SK-N-SH (cell line): ENCODE results near the gene CES3.

Source experiments
- MEF2A ChIP-seq: IDR thresholded peaks from 2 replicates; pipeline ENCODE4 v1.4.0; 2012; ENCODE audit warnings: low read depth, borderline replicate concordance
- YY1 ChIP-seq: IDR thresholded peaks from 2 replicates; pipeline ENCODE4 v1.4.0; 2012; ENCODE audit warnings: low read depth, mild to moderate bottlenecking
- TF ChIP-seq, protein P1 (sequence below): IDR thresholded peaks from 2 replicates; pipeline ENCODE4 v1.4.0; 2012; ENCODE audit warnings: low read depth
- TF ChIP-seq, protein P2 (sequence below): fragments of 200-600 bp; sonication (generic); IDR thresholded peaks from 2 replicates; pipeline ENCODE4 v1.6.1; 2017; ENCODE audit warnings: antibody characterized with exemption, mild to moderate bottlenecking, moderate library complexity

DNA sequence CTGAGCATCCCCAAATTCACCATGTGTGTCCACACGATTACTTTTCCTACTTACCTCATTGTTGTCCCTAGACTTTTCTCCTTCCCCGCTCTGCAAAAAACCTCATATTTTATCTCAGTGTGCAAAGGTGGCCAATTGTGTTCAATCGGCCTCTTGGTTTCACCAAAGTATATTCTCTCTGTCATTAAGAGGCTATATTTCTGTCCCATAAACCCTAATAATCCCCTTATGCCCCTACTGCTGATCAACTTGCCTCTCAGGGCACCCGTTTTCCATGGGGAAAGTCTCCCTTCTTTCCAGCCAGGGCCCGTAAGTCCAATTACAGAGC, 14.1 kb upstream of the CES3 start:
- TF ChIP-seq, protein P1, sequence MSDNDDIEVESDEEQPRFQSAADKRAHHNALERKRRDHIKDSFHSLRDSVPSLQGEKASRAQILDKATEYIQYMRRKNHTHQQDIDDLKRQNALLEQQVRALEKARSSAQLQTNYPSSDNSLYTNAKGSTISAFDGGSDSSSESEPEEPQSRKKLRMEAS: no peak
- TF ChIP-seq, protein P2, sequence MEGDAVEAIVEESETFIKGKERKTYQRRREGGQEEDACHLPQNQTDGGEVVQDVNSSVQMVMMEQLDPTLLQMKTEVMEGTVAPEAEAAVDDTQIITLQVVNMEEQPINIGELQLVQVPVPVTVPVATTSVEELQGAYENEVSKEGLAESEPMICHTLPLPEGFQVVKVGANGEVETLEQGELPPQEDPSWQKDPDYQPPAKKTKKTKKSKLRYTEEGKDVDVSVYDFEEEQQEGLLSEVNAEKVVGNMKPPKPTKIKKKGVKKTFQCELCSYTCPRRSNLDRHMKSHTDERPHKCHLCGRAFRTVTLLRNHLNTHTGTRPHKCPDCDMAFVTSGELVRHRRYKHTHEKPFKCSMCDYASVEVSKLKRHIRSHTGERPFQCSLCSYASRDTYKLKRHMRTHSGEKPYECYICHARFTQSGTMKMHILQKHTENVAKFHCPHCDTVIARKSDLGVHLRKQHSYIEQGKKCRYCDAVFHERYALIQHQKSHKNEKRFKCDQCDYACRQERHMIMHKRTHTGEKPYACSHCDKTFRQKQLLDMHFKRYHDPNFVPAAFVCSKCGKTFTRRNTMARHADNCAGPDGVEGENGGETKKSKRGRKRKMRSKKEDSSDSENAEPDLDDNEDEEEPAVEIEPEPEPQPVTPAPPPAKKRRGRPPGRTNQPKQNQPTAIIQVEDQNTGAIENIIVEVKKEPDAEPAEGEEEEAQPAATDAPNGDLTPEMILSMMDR: no peak
- TF ChIP-seq MEF2A: no peak
- TF ChIP-seq YY1: no peak
